ENCODE data around the gene SLC39A10. TPM values are rescaled to one million over a fixed set of nuclear protein-coding genes. Genes with fewer than 3 reads are reported as not detected.

Gene SLC39A10
- total and polyA plus RNA-seq, 12 donors, result 6.6 to 83.0 (median 33.0) TPM

DNA sequence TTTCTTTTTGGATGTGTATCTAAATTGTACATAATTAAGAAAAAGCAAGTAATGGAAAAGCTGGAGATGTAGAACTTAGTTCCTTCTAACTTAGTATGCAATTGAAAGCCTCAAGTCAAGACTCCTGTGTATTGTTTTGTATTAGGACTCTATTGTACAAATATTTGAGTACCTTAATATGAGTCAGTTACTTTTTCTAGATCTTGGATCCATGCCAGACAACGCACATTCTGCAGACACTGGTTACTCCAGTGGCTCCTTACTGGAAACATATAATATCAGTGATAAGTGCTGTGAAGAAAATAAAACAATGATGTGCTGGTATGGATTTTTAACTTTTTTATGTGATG is 1.5 kb downstream of the SLC39A10 start:
- intact Hi-C loops (cut with DNase I), result loop anchor here in 1 of 2 donors (5.0 kb wide), 1 partner anchor 161 kb away; no protein-coding TSS in a partner anchor
- H3K4me3 ChIP-seq, result peak overlapping the region in 2 of 4 donors; percentile 77 to 88
- H3K9me3 ChIP-seq (replicated peaks in 1 of 3), result no peaks in the 10 kb centered on the region
- DNase-seq, result peak in 3 of 7 donors; percentile 32 to 42 (median 33)
- H3K27ac ChIP-seq, result peak overlapping the region; percentile 90 to 98 (median 98)
- H3K36me3 ChIP-seq (replicated peaks in 1 of 2), result no peaks in the 10 kb centered on the region
- WGBS, 4 donors, result 0% methylated on average over 1 of the region's 1 CpG
- no peaks in the 10 kb centered on the region for H3K27me3 ChIP-seq
- peaks cover 18 to 56% of the 10 kb centered on the region in 2 donors for H3K4me1 ChIP-seq (replicated peaks in 1 of 2)
- TF ChIP-seq POLR2A (IDR thresholded peaks at IDR 0.05), result no peak
- TF ChIP-seq, protein P1, sequence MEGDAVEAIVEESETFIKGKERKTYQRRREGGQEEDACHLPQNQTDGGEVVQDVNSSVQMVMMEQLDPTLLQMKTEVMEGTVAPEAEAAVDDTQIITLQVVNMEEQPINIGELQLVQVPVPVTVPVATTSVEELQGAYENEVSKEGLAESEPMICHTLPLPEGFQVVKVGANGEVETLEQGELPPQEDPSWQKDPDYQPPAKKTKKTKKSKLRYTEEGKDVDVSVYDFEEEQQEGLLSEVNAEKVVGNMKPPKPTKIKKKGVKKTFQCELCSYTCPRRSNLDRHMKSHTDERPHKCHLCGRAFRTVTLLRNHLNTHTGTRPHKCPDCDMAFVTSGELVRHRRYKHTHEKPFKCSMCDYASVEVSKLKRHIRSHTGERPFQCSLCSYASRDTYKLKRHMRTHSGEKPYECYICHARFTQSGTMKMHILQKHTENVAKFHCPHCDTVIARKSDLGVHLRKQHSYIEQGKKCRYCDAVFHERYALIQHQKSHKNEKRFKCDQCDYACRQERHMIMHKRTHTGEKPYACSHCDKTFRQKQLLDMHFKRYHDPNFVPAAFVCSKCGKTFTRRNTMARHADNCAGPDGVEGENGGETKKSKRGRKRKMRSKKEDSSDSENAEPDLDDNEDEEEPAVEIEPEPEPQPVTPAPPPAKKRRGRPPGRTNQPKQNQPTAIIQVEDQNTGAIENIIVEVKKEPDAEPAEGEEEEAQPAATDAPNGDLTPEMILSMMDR (IDR thresholded peaks at IDR 0.05), result no peak

DNA sequence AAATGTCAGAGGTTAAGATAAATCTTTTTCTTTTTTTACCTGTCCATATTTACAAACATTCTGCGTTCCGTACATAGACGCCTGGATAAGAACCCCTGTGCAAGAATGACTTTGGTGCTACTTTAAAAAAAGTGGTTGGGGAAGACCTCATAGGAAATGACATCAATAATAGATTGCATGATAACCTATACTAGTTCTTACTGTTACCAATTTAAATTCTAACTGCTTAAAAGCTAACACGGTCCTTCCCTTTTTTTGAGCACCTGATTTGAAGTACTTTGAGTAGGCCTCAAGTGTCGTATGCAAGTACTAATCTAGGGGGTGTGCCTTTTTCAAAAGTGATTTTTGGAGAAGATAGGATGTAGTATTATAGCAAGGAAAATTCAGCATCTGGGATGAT is 2.1 kb downstream of the SLC39A10 start:
- H3K36me3 ChIP-seq (replicated peaks in 1 of 2), result no peaks in the 10 kb centered on the region
- no peak for TF ChIP-seq POLR2A (IDR thresholded peaks at IDR 0.05)
- TF ChIP-seq, protein P1 (IDR thresholded peaks at IDR 0.05), result no peak
- intact Hi-C loops (cut with DNase I), result loop anchor here in 1 of 2 donors (5.0 kb wide), 1 partner anchor 162 kb away; no protein-coding TSS in a partner anchor
- H3K9me3 ChIP-seq (replicated peaks in 1 of 3), result no peaks in the 10 kb centered on the region
- H3K4me1 ChIP-seq (replicated peaks in 1 of 2), result peaks cover 18 to 56% of the 10 kb centered on the region in 2 donors
- H3K27ac ChIP-seq, result peak overlapping the region in 4 of 5 donors; percentile 24 to 98 (median 98)
- H3K27me3 ChIP-seq, result no peaks in the 10 kb centered on the region
- WGBS, 4 donors, result 24 to 31% (median 28%) methylated on average over 5 of the region's 5 CpGs
- peak overlapping the region in 1 of 4 donors; percentile 88 for H3K4me3 ChIP-seq
- no peak for DNase-seq

DNA sequence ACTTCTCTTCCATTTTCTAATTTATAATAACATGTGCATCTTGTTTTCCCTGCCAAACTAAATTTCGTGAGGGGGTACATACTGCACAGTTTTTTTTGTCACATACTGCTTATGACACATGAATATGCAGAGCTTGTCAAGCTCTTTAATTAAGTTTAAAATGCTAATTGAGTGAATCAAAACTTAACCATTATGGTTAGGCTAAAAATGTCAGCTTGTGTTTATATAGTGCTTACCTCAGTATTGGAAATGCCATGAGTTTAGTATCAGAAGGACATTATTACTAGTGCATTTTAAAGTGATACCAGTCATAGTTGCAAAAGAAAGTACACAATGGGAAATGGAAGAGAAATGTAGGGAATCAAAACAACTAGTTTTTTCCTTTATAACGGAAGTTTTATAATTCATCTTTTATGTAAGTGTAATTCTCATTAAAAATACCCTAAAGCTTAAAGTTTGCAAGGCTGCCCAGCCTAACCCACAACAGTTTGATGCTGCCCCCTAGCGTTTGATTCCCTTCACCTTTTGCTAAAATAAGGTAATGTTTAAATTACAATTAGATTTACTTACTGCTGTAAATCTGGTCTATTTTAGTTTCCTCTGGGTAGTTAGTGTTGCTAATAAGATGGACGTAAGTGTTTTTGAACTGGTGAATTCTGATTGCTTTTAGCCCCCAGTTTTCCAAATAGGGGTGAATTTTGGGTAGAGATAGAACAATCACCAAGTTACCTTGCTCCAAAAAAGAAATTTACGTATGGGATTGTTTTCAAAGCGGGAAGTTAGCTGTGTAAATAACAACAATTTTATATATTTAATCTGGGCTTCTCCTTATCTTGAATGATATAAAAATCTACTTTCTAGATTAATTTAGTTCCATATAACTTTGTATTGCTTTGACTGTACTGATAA is 3.2 kb downstream of the SLC39A10 start:
- 26 to 31% (median 30%) methylated on average over 6 of the region's 6 CpGs for WGBS, 4 donors
- peak overlapping the region in 2 of 5 donors; percentile 32 to 98 for H3K27ac ChIP-seq

DNA sequence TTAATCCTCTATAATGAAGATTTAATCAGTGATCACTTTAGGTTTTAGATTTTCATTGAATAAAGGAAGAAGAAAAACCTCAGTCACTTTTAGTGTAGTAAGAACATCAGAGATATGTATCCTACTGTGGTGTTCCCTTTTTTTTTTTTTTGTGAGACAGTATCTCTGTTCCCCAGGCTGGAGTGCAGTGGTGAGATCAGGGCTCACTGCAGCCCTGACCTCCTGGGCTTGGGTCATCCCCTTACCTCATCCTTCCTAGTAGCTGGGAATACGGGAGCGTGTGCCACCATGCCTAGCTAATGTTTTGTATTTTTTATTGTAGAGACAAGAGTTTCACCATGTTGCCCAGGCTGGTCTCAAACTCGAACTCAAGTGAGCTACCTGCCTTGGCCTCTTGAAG is 5.1 kb downstream of the SLC39A10 start:
- no peak overlapping the region for H3K4me3 ChIP-seq
- H3K27me3 ChIP-seq, result no peaks in the 10 kb centered on the region
- WGBS, 4 donors, result 11 to 28% (median 19%) methylated on average over 3 of the region's 3 CpGs
- peak in 4 of 7 donors; percentile 31 to 57 (median 48) for DNase-seq
- no peak for TF ChIP-seq POLR2A (IDR thresholded peaks at IDR 0.05)
- TF ChIP-seq, protein P1 (IDR thresholded peaks at IDR 0.05), result no peak
- intact Hi-C loops (cut with DNase I), result no loop called here
- no peak overlapping the region for H3K27ac ChIP-seq
- no peaks in the 10 kb centered on the region for H3K36me3 ChIP-seq (replicated peaks in 1 of 2)
- H3K4me1 ChIP-seq (replicated peaks in 1 of 2), result peaks cover 18 to 70% of the 10 kb centered on the region in 2 donors
- no peaks in the 10 kb centered on the region for H3K9me3 ChIP-seq (replicated peaks in 1 of 3)

More for the DNA sequence above, 3.2 kb downstream of the SLC39A10 start:
- intact Hi-C loops (cut with DNase I), result loop anchor here in 1 of 2 donors (5.0 kb wide), 1 partner anchor 163 kb away; no protein-coding TSS in a partner anchor
- Histone ChIP-seq H3K4me1 (replicated peaks in 1 of 2) (peaks cover 18 to 58% of the 10 kb centered on the region in 2 donors), H3K27me3 (no peaks in the 10 kb centered on the region), H3K36me3 (replicated peaks in 1 of 2) (no peaks in the 10 kb centered on the region), H3K4me3 (peak overlapping the region in 1 of 4 donors; percentile 88), H3K9me3 (replicated peaks in 1 of 3) (no peaks in the 10 kb centered on the region)
- TF ChIP-seq POLR2A (IDR thresholded peaks at IDR 0.05), result no peak
- TF ChIP-seq, protein P1 (IDR thresholded peaks at IDR 0.05), result peak; percentile 64 to 89 (median 78)
- DNase-seq, result peak; percentile 65 to 86 (median 83)
